A549 (cell line): ENCODE measurements around the gene NLGN2. TPM values are rescaled to one million over a fixed set of nuclear protein-coding genes. Genes with fewer than 3 reads are reported as not detected.
A peak's percentile ranks its signal among the peaks of the same experiment; 100 is the strongest.

Experiments
- ATAC-seq, 2 experiments: fragments of 200-7000 bp in 1 of 2; fragments of >200 bp in 1 of 2; cut with Nextera tagmentation in 1 of 2; cut with Tn5 transposase in 1 of 2; 3 replicates each; pipeline versions ENCODE4 v1.8.0 to v1.9.1; 2018 to 2020; ENCODE audit warnings: mild to moderate bottlenecking in 1 of 2, moderate library complexity in 1 of 2
- CTCF ChIA-PET: fragments of 300-600 bp; sonication (Branson Sonifier 250); formaldehyde crosslinking; extraction: SDS; loops from one replicate; lab custom pipeline; 2021; ENCODE audit warnings: antibody characterized with exemption, inconsistent platforms; lab: Yijun Ruan, JAX
- POLR2A ChIA-PET: fragments of 350-600 bp; formaldehyde crosslinking; extraction: SDS; loops from one replicate; lab custom pipeline; 2021; ENCODE audit warnings: antibody characterized with exemption, inconsistent platforms; lab: Yijun Ruan, JAX
- DNase-seq, 2 experiments: peaks; one replicate each; pipeline versions ENCODE4 v3.0.0 to v3.0.0-alpha.2; 2011 to 2016; ENCODE audit warnings: low read depth in 1 of 2, low spot score in 1 of 2
- FAIRE-seq: peaks from 2 replicates; lab custom pipeline; 2011; peaks lifted over from hg19 to GRCh38; lab: Jason Lieb, UNC
- H3K27ac ChIP-seq, 2 experiments: fragments of >200 bp; sonication (Bioruptor Twin); formaldehyde crosslinking; 3 replicates each; pipeline ENCODE4 v1.5.1; 2016 to 2017
- H3K4me1 ChIP-seq: fragments of >200 bp; sonication (Bioruptor Twin); formaldehyde crosslinking; 3 replicates; pipeline ENCODE4 v1.6.1; 2016
- H3K4me2 ChIP-seq: fragments of >200 bp; sonication (Bioruptor Twin); formaldehyde crosslinking; 3 replicates; pipeline ENCODE4 v1.6.1; 2016
- H3K4me3 ChIP-seq: fragments of >200 bp; sonication (Bioruptor Twin); formaldehyde crosslinking; 3 replicates; pipeline ENCODE4 v1.5.1; 2016
- H3K9me3 ChIP-seq: fragments of >200 bp; sonication (Bioruptor Twin); formaldehyde crosslinking; 3 replicates; pipeline ENCODE4 v1.6.1; 2016
- EP300 ChIP-seq, 2 experiments: fragments of >200 bp; sonication (Bioruptor Twin); formaldehyde crosslinking; IDR thresholded peaks; 2 replicates in 1 of 2; 3 replicates in 1 of 2; pipeline ENCODE4 v1.6.1; 2016 to 2017
- ESRRA ChIP-seq: fragments of 150-350 bp; IDR thresholded peaks from 2 replicates; pipeline ENCODE4 v1.6.1; 2014; ENCODE audit warnings: mild to moderate bottlenecking, low read length, borderline replicate concordance
- FOXS1 ChIP-seq: fragments of 250-450 bp; sonication (Bioruptor Pico); IDR thresholded peaks from 2 replicates; pipeline ENCODE4 v1.5.0; 2020; ENCODE audit warnings: mild to moderate bottlenecking, moderate library complexity
- HDAC2 ChIP-seq: fragments of 200-600 bp; sonication (generic); IDR thresholded peaks from 2 replicates; pipeline ENCODE4 v1.6.1; 2016
- HOXA7 ChIP-seq: fragments of 250-450 bp; sonication (Bioruptor Pico); IDR thresholded peaks from 2 replicates; pipeline ENCODE4 v1.5.0; 2020; ENCODE audit warnings: mild to moderate bottlenecking, moderate library complexity
- HOXB5 ChIP-seq: fragments of 250-450 bp; sonication (Bioruptor Pico); IDR thresholded peaks from 2 replicates; pipeline ENCODE4 v1.5.0; 2020; ENCODE audit warnings: mild to moderate bottlenecking, moderate library complexity
- JUN ChIP-seq, 2 experiments: fragments of >200 bp; sonication (Bioruptor Twin); formaldehyde crosslinking; IDR thresholded peaks; 2 replicates in 1 of 2; 3 replicates in 1 of 2; pipeline ENCODE4 v1.6.1; 2016 to 2017
- KDM1A ChIP-seq: fragments of 200-600 bp; sonication (generic); IDR thresholded peaks from 2 replicates; pipeline ENCODE4 v1.6.1; 2016; ENCODE audit warnings: low read depth, mild to moderate bottlenecking
- MYC ChIP-seq: IDR thresholded peaks from 2 replicates; pipeline ENCODE4 v1.6.1; 2012; ENCODE audit warnings: mild to moderate bottlenecking, inconsistent platforms, low read length, improper control_type of control experiment, borderline replicate concordance
- RAD21 ChIP-seq, 2 experiments: fragments of >200 bp in 1 of 2; sonication (Bioruptor Twin) in 1 of 2; formaldehyde crosslinking in 1 of 2; IDR thresholded peaks in 1 of 2; conservative IDR thresholded peaks in 1 of 2; 2 replicates in 1 of 2; 3 replicates in 1 of 2; pipeline ENCODE4 v1.6.1; 2012 to 2018; ENCODE audit warnings: inconsistent platforms in 1 of 2
- RARB ChIP-seq: fragments of 250-450 bp; sonication (Bioruptor Pico); IDR thresholded peaks from 2 replicates; pipeline ENCODE4 v1.8.0; 2021; ENCODE audit warnings: mild to moderate bottlenecking, moderate library complexity
- RCOR1 ChIP-seq: fragments of 150-350 bp; IDR thresholded peaks from 2 replicates; pipeline ENCODE4 v1.6.1; 2014; ENCODE audit warnings: antibody characterized with exemption, low read length, low read depth
- RNF2 ChIP-seq: fragments of 200-600 bp; sonication (generic); IDR thresholded peaks from 2 replicates; pipeline ENCODE4 v1.6.1; 2016; ENCODE audit warnings: low read depth, mild to moderate bottlenecking, antibody characterized with exemption, moderate library complexity, borderline replicate concordance
- SMC3 ChIP-seq: fragments of >200 bp; sonication (Bioruptor Twin); formaldehyde crosslinking; IDR thresholded peaks from 3 replicates; pipeline ENCODE4 v1.6.1; 2018; ENCODE audit warnings: inconsistent platforms
- SREBF2 ChIP-seq: fragments of 450-650 bp; IDR thresholded peaks from 2 replicates; pipeline ENCODE4 v1.6.1; 2014; ENCODE audit warnings: mild to moderate bottlenecking, moderate library complexity
- TFCP2L1 ChIP-seq: fragments of 250-450 bp; sonication (Bioruptor Pico); IDR thresholded peaks from 2 replicates; pipeline ENCODE4 v1.5.0; 2021; ENCODE audit warnings: mild to moderate bottlenecking
- TP53 ChIP-seq: fragments of 250-450 bp; sonication (Bioruptor Pico); IDR thresholded peaks from 2 replicates; pipeline ENCODE4 v1.5.0; 2021; ENCODE audit warnings: mild to moderate bottlenecking, moderate library complexity
- ZFP36 ChIP-seq: fragments of 450-650 bp; IDR thresholded peaks from 2 replicates; pipeline ENCODE4 v1.6.1; 2014; ENCODE audit warnings: borderline replicate concordance; ENCODE audit not compliant: partially characterized antibody
- WGBS: methylation state at CpG from one replicate; pipeline ENCODE4 v1.1.6; 2017; ENCODE audit errors: missing lambda C conversion rate; 5-methylcytosine and 5-hydroxymethylcytosine counted together
- polyA plus RNA-seq, 4 experiments: library from polyadenylated mRNA; depleted of rRNA in 3 of 4; stranded (reverse); fragments of >200 nt; fragmentation: RNase III in 1 of 4; extraction: RNeasy Plus Mini Kit Qiagen cat#74134 plus additional on column Dnase treatment in 1 of 4; gene quantifications; 2 replicates in 3 of 4; 3 replicates in 1 of 4; pipeline ENCODE4 v1.2.3, GENCODE V29; 2011 to 2017
- TF ChIP-seq, protein P1 (sequence below): fragments of 150-350 bp; IDR thresholded peaks from 2 replicates; pipeline ENCODE4 v1.6.1; 2014; ENCODE audit warnings: low read depth, mild to moderate bottlenecking, low read length
- TF ChIP-seq, protein P2 (sequence below): IDR thresholded peaks from 2 replicates; pipeline ENCODE4 v1.6.1; 2012
- TF ChIP-seq, protein P3 (sequence below): fragments of >200 bp; sonication (Bioruptor Twin); formaldehyde crosslinking; IDR thresholded peaks from 2 replicates; pipeline ENCODE4 v1.6.1; 2016
- TF ChIP-seq, protein P4 (sequence below): fragments of 250-450 bp; sonication (Bioruptor Pico); IDR thresholded peaks from 2 replicates; pipeline ENCODE4 v1.5.0; 2020; ENCODE audit warnings: low read depth, mild to moderate bottlenecking, moderate library complexity

Gene NLGN2
- polyA plus RNA-seq, 2 of the 4 experiments (the other 2 are of a cell fraction), result 4.1 to 27.5 TPM

DNA sequence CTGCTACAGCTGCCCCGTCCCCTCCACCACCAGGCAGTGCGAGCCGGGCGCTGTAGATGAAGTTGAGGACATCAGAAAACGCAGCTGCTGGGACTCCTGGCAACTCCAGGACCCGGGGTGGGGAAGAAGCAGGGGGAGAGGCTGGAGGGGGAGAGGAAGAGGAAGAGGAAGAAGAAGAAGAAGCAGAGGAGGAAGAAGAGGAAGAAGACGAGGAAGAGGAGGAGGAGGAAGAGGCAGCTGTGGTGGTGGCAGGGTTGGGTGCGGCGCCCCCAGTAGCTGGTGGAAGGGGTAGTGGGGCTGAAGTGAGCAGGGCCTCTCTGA lies 58.6 kb downstream of the NLGN2 start:
- ChIA-PET CTCF (interaction anchor here (0.6 to 30.1 kb wide), 7 partner anchors 9 to 113 kb away, joined by 3 to 342 read pairs (median 3); partner anchors contain the start of genes CHRNB1, FGF11, TMEM102 and TMEM95), POLR2A (interaction anchor here (1.7 kb wide), 1 partner anchor 14 kb away, joined by 6 read pairs; the partner anchor contains the start of gene ZBTB4)
- 95% methylated on average over 9 of the region's 9 CpGs for WGBS
- peak overlapping the region in 1 of 2 experiments; percentile 57; a peak in 2 of 6 replicates for H3K27ac ChIP-seq
- no peak overlapping the region for H3K4me2 ChIP-seq
- FAIRE-seq (no peak), ATAC-seq (no peak), DNase-seq (no peak)
- no peak overlapping the region for H3K4me3 ChIP-seq
- peaks cover 24% of the 10 kb centered on the region for H3K4me1 ChIP-seq
- TF ChIP-seq SMC3 (no peak), EP300 (IDR thresholded peaks at IDR 0.05) (no peak), KDM1A (no peak), RAD21 (conservative IDR thresholded peaks at IDR 0.05 in 1 of 2, IDR thresholded peaks at IDR 0.05 in 1 of 2) (no peak), JUN (IDR thresholded peaks at IDR 0.05) (no peak), SREBF2 (no peak), HOXB5 (CRISPR knock-in tag) (no peak), HOXA7 (no peak), TFCP2L1 (CRISPR knock-in tag) (no peak), MYC (no peak), HDAC2 (no peak)
- TF ChIP-seq, protein P1, sequence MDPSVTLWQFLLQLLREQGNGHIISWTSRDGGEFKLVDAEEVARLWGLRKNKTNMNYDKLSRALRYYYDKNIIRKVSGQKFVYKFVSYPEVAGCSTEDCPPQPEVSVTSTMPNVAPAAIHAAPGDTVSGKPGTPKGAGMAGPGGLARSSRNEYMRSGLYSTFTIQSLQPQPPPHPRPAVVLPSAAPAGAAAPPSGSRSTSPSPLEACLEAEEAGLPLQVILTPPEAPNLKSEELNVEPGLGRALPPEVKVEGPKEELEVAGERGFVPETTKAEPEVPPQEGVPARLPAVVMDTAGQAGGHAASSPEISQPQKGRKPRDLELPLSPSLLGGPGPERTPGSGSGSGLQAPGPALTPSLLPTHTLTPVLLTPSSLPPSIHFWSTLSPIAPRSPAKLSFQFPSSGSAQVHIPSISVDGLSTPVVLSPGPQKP, result no peak
- TF ChIP-seq, protein P2, sequence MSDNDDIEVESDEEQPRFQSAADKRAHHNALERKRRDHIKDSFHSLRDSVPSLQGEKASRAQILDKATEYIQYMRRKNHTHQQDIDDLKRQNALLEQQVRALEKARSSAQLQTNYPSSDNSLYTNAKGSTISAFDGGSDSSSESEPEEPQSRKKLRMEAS, result no peak
- H3K9me3 ChIP-seq, result no peaks in the 10 kb centered on the region

DNA sequence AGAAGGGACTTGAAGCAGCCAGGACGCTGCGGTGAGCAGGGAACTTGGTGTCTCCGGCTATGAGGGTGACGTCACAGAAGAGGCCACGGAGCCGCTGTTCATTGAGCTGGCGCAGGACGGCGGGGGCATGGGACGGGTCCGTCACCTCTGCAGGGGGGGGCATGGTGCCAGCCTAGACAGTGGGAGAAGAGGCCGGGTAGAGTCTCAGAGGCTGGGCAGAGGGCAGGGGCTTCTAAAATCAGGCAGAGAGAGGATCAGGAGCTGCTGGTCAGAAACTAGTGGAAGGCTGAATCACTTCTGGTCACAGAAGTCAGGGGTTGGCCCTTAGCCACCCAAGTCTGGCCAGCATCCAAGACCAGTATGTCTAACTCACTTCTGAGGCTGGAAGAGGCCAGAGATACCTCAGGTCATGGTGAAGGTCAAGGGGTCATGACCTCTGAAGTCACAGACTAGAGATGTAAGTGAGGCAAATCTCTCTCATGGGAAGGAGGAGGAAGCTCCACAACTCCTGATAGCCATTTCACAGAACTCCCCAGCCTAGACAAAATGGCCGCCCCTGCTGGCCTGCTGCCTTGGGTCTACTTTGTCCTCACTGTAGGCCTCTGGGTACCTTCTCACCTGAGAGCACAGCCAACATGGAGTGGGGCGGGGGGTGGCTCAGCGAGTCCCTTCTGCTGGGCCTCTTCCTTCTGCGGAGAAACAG lies 59.1 kb downstream of the NLGN2 start:
- no peak overlapping the region for H3K4me2 ChIP-seq
- ChIA-PET CTCF (interaction anchor here (1.2 to 30.1 kb wide), 5 partner anchors 25 to 113 kb away, joined by 3 to 342 read pairs (median 5); partner anchors contain the start of genes CHRNB1, FGF11 and TMEM102), POLR2A (interaction anchor here (1.7 kb wide), 2 partner anchors 13 to 17 kb away, joined by 6 to 13 read pairs; partner anchors contain the start of genes POLR2A and ZBTB4)
- H3K27ac ChIP-seq, result peak overlapping the region in 1 of 2 experiments; percentile 57; a peak in 3 of 6 replicates
- ATAC-seq (peak; percentile 37 to 39; a peak in 4 of 6 replicates), FAIRE-seq (no peak), DNase-seq (no peak)
- no peak overlapping the region for H3K4me3 ChIP-seq
- H3K4me1 ChIP-seq, result peaks cover 24% of the 10 kb centered on the region
- 89% methylated on average over 16 of the region's 16 CpGs for WGBS
- TF ChIP-seq TP53 (CRISPR knock-in tag) (no peak), MYC (no peak), RNF2 (no peak), ESRRA (peak; percentile 91)
- TF ChIP-seq, protein P2, result no peak
- H3K9me3 ChIP-seq, result no peaks in the 10 kb centered on the region

DNA sequence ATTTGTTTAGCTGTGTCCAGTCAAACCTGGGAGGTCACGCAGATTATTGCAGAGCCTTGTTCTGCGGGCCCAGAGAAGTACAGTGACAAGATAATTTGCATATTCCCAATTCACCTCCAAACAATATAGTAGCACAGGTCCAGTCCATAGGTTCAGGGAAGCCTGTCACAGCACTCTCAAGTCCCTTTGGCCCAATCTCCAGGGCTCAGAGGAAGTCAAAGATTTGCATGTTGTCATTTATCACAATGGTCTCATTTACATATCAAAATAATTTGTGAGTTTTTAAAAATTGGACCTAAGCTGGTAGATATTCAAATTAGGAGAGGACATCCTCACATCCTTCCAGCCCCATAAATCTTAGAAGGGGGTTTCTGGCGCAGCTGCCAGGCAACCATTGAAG lies 59.9 kb downstream of the NLGN2 start:
- H3K4me2 ChIP-seq, result no peak overlapping the region
- H3K4me3 ChIP-seq, result no peak overlapping the region
- no peak for TF ChIP-seq KDM1A
- no peak for TF ChIP-seq ZFP36
- TF ChIP-seq RCOR1, result no peak
- TF ChIP-seq, protein P3, sequence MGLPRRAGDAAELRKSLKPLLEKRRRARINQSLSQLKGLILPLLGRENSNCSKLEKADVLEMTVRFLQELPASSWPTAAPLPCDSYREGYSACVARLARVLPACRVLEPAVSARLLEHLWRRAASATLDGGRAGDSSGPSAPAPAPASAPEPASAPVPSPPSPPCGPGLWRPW, result no peak
- TF ChIP-seq FOXS1 (CRISPR knock-in tag), result no peak
- TF ChIP-seq, protein P4, sequence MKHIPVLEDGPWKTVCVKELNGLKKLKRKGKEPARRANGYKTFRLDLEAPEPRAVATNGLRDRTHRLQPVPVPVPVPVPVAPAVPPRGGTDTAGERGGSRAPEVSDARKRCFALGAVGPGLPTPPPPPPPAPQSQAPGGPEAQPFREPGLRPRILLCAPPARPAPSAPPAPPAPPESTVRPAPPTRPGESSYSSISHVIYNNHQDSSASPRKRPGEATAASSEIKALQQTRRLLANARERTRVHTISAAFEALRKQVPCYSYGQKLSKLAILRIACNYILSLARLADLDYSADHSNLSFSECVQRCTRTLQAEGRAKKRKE, result no peak
- TF ChIP-seq RARB (CRISPR knock-in tag), result no peak
- H3K27ac ChIP-seq, result peak overlapping the region in 1 of 2 experiments; percentile 57; a peak in 3 of 6 replicates
- FAIRE-seq (no peak), ATAC-seq (no peak), DNase-seq (no peak)
- POLR2A ChIA-PET, result interaction anchor here (1.7 kb wide), 2 partner anchors 13 to 17 kb away, joined by 6 to 13 read pairs; partner anchors contain the start of genes POLR2A and ZBTB4
- peaks cover 24% of the 10 kb centered on the region for H3K4me1 ChIP-seq
- WGBS, result 97% methylated on average over 3 of the region's 3 CpGs
- no peaks in the 10 kb centered on the region for H3K9me3 ChIP-seq
- CTCF ChIA-PET, result interaction anchor here (1.2 to 30.1 kb wide), 5 partner anchors 26 to 114 kb away, joined by 3 to 342 read pairs (median 5); partner anchors contain the start of genes CHRNB1, FGF11 and TMEM102
